DMS114 treated with DMSO at 0.1 percent for 48 hours (cell line): ENCODE results near the gene SERF1A.
"Not testable (repeated sequence)": the region's sequence is repeated elsewhere in the genome, so short reads cannot be mapped to it uniquely, and the experiment has no call there.

Source experiments
- DNase-seq: peaks from one replicate; lab custom pipeline; 2025; ENCODE audit not compliant: unreplicated experiment; lab: John Stamatoyannopoulos, UW

The SERF1A gene

DNA sequence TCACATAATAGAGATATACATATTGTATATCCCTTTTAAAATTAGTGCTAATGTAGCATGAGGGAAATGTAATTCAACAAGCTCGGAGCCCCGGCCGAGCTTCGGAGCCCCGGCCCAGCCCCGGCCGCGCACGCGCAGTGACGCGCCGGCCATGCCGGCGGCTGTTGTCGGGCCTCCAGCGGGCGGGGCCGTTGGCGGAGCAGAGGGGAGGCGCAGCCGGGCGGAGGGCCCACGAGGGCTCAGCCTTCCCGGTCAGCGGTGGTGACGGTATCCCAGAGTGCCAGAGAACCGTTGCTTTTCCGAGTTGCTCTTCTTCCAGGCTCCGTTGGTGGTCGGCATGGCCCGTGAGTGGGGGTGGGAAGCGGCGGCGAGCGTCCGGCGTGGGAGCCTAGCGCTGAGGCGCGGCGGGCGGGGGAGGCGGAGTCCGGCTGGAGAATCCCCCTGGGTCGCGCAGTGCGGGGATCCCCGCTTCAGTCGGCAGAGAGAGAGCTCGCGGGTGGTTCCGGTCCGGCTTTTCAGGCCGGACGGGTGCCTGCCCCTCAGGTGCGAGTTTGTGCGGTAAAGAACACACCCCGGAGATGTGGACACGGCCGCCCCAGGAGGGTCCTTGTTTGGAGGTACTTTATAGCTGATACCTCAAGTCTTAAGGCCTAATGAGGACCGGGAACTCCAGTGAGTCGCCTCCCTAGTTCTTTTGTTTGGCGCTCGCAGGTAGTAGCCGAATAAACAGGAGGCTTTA, at the start of gene SERF1A:
Gene SERF1A (plus strand): TSS at position 137 of the 739 bp plus-strand sequence. CDS start 201 bp downstream, at position 338.
- DNase-seq = not testable (repeated sequence)

DNA sequence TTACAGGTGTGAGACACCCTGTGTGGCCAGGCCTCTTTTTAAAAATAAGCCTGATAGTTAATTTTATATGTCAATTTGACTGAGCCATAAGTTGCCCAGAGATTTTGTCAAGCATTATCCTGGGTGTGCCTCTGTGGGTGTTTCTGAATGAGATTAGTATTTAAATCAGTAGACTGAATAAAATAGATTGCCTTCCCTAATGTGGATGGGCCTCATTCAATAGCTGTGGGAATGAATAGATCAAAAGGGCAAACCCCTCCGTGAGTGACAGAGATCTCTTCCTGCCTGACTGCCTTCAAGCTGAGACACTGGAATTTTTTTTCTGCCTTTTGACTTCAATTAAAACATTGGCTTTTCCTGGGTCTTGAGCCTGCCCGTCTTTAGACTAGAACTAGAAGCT, 33.7 kb upstream of the SERF1A start:
- DNase-seq = not testable (repeated sequence)

- DNase-seq = not testable (repeated sequence)
Measured at GRCh38 chr5:70870626-70871025, 29.8 kb upstream of the SERF1A start.

DNA sequence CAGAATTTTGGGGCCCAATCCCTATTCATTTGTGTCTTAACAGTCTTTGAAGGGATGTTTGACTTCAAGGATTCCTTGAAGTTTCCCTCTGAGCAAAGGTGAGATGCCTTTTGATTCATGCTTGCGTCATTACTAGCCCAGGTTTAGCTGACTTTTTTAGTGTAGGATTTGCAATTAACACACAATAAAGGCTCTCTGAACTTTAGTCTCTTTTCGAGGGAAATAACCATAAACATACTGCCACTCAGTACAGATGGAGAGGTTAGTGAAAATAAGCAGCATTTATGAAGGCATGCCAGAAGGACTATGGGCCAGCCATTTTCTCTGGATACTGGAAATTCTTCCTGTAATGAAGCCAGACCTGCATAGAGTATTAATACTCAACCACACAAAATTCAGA, 4.4 kb upstream of the SERF1A start:
- not testable (repeated sequence) for DNase-seq

- DNase-seq = not testable (repeated sequence)
Measured at GRCh38 chr5:70901272-70901571, 753 bp downstream of the SERF1A start.

DNA sequence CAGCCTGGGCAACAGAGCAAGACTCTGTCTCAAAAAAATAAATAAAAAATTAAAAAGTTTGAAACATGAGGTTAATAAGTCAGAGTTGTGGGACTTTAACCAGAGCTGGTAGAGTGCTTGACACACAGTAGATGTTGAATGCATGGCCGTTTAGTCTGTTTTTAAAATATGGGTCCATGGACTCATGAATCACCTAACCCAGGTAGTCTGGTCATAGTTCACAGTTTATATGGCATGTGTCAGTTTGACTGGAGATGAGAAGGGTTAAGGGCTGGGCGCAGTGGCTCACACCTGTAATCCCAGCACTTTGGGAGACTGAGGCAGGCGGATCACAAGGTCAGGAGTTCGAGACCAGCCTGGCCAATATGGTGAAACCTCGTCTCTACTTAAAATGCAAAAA, 6.2 kb downstream of the SERF1A start:
- DNase-seq = not testable (repeated sequence)

- not testable (repeated sequence) for DNase-seq
Measured at GRCh38 chr5:70916829-70917228, 16.4 kb downstream of the SERF1A start.

GRCh38 chr5:70925211-70925562, 24.7 kb downstream of the SERF1A start:
- DNase-seq = not testable (repeated sequence)

- DNase-seq = not testable (repeated sequence)
Measured at GRCh38 chr5:70931709-70932368, 31.4 kb downstream of the SERF1A start.

DNA sequence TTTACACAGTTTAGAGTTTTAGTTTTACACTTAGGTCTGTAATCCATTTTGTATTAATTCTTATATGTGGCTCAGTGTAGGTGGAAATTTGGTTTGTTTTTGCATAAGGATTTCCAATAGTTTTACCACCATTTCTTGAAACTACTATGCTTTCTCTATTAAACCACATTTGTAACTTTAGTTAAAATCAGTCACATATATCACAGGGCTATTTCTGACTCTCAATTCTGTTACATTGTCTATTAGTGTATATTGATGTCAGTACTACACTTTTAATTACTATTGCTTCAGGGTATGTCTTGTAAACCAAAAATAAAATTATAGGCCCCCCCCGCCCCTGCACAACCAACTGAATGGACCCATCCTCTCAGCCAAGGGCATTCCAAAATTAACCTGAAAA, 32.1 kb downstream of the SERF1A start:
- DNase-seq = not testable (repeated sequence)

DNA sequence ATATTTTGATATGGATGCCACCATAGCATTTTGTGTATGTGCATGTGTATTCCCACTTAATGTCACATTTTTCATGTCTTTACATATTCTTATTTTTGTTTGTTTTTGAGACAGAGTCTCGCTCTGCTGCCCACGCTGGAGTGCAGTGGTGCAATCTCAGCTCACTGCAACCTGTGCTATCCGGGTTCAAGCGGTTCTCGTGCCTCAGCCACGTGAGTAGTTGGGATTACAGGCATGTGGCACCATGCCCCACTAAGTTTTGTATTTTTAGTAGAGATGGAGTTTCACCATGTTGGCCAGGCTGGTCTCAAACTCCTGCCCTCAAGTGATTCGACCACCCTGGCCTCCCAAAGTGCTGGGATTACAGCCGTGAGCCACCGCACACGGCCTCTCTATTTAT, 52.6 kb downstream of the SERF1A start:
- not testable (repeated sequence) for DNase-seq
